Astrocyte (in vitro differentiated cells and primary cell): ENCODE measurements around the gene SPATA31D4. TPM values are rescaled to one million over a fixed set of nuclear protein-coding genes. Genes with fewer than 3 reads are reported as not detected.
"Not testable (repeated sequence)": the region's sequence is repeated elsewhere in the genome, so short reads cannot be mapped to it uniquely, and the experiment has no call there.

Experiments
- DNase-seq: peaks from one replicate; pipeline ENCODE4 v3.0.0-alpha.2; 2010; ENCODE audit warnings: low read depth
- FAIRE-seq: peaks from 2 replicates; lab custom pipeline; 2011; peaks lifted over from hg19 to GRCh38; lab: Jason Lieb, UNC
- H2AFZ ChIP-seq: 2 replicates; pipeline ENCODE4 v1.6.0; 2012; ENCODE audit warnings: low read depth, low read length, inconsistent platforms
- H3K27ac ChIP-seq: 2 replicates; pipeline ENCODE4 v1.5.1; 2011; ENCODE audit warnings: low read depth, low read length, inconsistent platforms
- H3K27me3 ChIP-seq: 2 replicates; pipeline ENCODE4 v1.6.0; 2011; ENCODE audit warnings: low read length, inconsistent platforms; ENCODE audit not compliant: insufficient read depth
- H3K36me3 ChIP-seq: 2 replicates; pipeline ENCODE4 v1.5.1; 2011; ENCODE audit warnings: low read length, inconsistent platforms; ENCODE audit not compliant: insufficient read depth
- H3K4me1 ChIP-seq: 2 replicates; pipeline ENCODE4 v1.5.1; 2011; ENCODE audit warnings: low read length, inconsistent platforms; ENCODE audit not compliant: insufficient read depth
- H3K4me2 ChIP-seq: 2 replicates; pipeline ENCODE4 v1.6.0; 2012; ENCODE audit warnings: low read length, inconsistent platforms
- H3K4me3 ChIP-seq: 2 replicates; pipeline ENCODE4 v1.5.1; 2011; ENCODE audit warnings: low read depth, mild to moderate bottlenecking, low read length, inconsistent platforms; ENCODE audit not compliant: insufficient read depth
- H3K79me2 ChIP-seq: 2 replicates; pipeline ENCODE4 v1.6.0; 2012; ENCODE audit warnings: mild to moderate bottlenecking, low read length, inconsistent platforms; ENCODE audit not compliant: insufficient read depth
- H3K9ac ChIP-seq: 2 replicates; pipeline ENCODE4 v1.6.0; 2012; ENCODE audit warnings: mild to moderate bottlenecking, low read length, inconsistent platforms
- H3K9me3 ChIP-seq: 2 replicates; pipeline ENCODE4 v1.5.1; 2012; ENCODE audit warnings: low read depth, mild to moderate bottlenecking, low read length, inconsistent platforms; ENCODE audit not compliant: insufficient read depth
- H4K20me1 ChIP-seq: 2 replicates; pipeline ENCODE4 v1.6.0; 2012; ENCODE audit warnings: low read length, inconsistent platforms; ENCODE audit not compliant: insufficient read depth
- H3K27ac Mint-ChIP-seq: one replicate; pipeline ENCODE4 v1.8.0; 2021; ENCODE audit warnings: mild to moderate bottlenecking, mixed read lengths; ENCODE audit not compliant: unreplicated experiment
- H3K27me3 Mint-ChIP-seq: one replicate; pipeline ENCODE4 v1.8.0; 2021; ENCODE audit warnings: low read depth, mixed read lengths; ENCODE audit not compliant: unreplicated experiment
- H3K36me3 Mint-ChIP-seq: one replicate; pipeline ENCODE4 v1.8.0; 2021; ENCODE audit warnings: low read depth, mixed read lengths; ENCODE audit not compliant: unreplicated experiment
- H3K4me1 Mint-ChIP-seq: one replicate; pipeline ENCODE4 v1.8.0; 2021; ENCODE audit warnings: low read depth, mixed read lengths; ENCODE audit not compliant: unreplicated experiment
- H3K4me3 Mint-ChIP-seq: one replicate; pipeline ENCODE4 v1.8.0; 2021; ENCODE audit warnings: mild to moderate bottlenecking, moderate library complexity, mixed read lengths; ENCODE audit not compliant: unreplicated experiment
- H3K9me3 Mint-ChIP-seq: one replicate; pipeline ENCODE4 v1.8.0; 2021; ENCODE audit warnings: mild to moderate bottlenecking, mixed read lengths; ENCODE audit not compliant: unreplicated experiment
- EZH2 ChIP-seq: IDR thresholded peaks from 2 replicates; pipeline ENCODE4 v1.6.1; 2012; ENCODE audit warnings: mild to moderate bottlenecking, low read length, inconsistent platforms; ENCODE audit not compliant: insufficient read depth
- total RNA-seq: library from RNA; stranded (reverse); gene quantifications from 2 replicates; pipeline ENCODE4 v1.2.1, GENCODE V29; 2021
- TF ChIP-seq, protein P1 (sequence below): IDR thresholded peaks from 2 replicates; pipeline ENCODE4 v1.5.1; 2011; ENCODE audit warnings: low read depth, mild to moderate bottlenecking, inconsistent platforms, low read length, moderate library complexity; ENCODE audit not compliant: insufficient read depth

SPATA31D4 gene
- total RNA-seq, 1 donor from 2014 or later: not detected

DNA sequence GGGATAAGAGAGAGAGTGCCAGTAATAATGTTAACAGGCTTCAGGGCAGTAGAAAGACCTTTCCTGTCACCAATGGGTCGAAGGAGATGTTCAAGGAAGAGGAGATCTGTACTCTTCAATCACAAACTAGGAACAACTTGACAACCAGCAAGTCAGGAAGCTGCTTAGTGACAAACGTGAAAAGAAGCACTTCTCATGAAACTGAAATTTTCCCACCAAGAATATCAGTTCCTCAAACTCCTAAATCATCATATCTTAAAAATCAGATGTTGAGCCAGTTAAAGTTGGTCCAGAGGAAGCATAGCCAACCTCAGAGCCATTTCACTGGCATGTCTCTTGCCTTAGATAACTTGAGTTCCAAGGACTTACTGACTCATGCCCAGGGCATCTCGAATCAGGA is 20.4 kb downstream of the SPATA31D4 start:
- H3K4me3 ChIP-seq, DNase-seq, H3K9me3 Mint-ChIP-seq, H3K79me2 ChIP-seq, H3K36me3 ChIP-seq, H3K27me3 ChIP-seq, H3K4me2 ChIP-seq, H3K36me3 Mint-ChIP-seq, H3K27ac Mint-ChIP-seq, H4K20me1 ChIP-seq, H3K4me1 Mint-ChIP-seq, H3K4me1 ChIP-seq, H3K27ac ChIP-seq, H3K9ac ChIP-seq, FAIRE-seq, H2AFZ ChIP-seq, H3K9me3 ChIP-seq, H3K4me3 Mint-ChIP-seq: not testable (repeated sequence)
- peaks cover 21% of the 10 kb centered on the region for H3K27me3 Mint-ChIP-seq

- Histone ChIP-seq H3K27me3 (no peaks in the 10 kb centered on the region), H3K27ac (no peak overlapping the region), H4K20me1 (no peaks in the 10 kb centered on the region), H3K36me3 (no peaks in the 10 kb centered on the region), H3K9ac (no peak overlapping the region), H2AFZ (no peak overlapping the region), H3K79me2 (no peaks in the 10 kb centered on the region), H3K4me2 (no peak overlapping the region), H3K4me1 (no peaks in the 10 kb centered on the region), H3K4me3 (no peak overlapping the region), H3K9me3 (peaks cover 9% of the 10 kb centered on the region)
- DNase-seq (no peak), FAIRE-seq (no peak)
- no peak for TF ChIP-seq EZH2
- TF ChIP-seq, protein P1, sequence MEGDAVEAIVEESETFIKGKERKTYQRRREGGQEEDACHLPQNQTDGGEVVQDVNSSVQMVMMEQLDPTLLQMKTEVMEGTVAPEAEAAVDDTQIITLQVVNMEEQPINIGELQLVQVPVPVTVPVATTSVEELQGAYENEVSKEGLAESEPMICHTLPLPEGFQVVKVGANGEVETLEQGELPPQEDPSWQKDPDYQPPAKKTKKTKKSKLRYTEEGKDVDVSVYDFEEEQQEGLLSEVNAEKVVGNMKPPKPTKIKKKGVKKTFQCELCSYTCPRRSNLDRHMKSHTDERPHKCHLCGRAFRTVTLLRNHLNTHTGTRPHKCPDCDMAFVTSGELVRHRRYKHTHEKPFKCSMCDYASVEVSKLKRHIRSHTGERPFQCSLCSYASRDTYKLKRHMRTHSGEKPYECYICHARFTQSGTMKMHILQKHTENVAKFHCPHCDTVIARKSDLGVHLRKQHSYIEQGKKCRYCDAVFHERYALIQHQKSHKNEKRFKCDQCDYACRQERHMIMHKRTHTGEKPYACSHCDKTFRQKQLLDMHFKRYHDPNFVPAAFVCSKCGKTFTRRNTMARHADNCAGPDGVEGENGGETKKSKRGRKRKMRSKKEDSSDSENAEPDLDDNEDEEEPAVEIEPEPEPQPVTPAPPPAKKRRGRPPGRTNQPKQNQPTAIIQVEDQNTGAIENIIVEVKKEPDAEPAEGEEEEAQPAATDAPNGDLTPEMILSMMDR: no peak
- no peak overlapping the region for H3K27ac Mint-ChIP-seq
- no peaks in the 10 kb centered on the region for H3K4me1 Mint-ChIP-seq
- H3K27me3 Mint-ChIP-seq: peaks cover 21% of the 10 kb centered on the region
- H3K4me3 Mint-ChIP-seq: no peak overlapping the region
- H3K9me3 Mint-ChIP-seq: peaks cover 17% of the 10 kb centered on the region
- H3K36me3 Mint-ChIP-seq: no peaks in the 10 kb centered on the region
These were observed 24.9 kb downstream of the SPATA31D4 start for GRCh38 chr9:81953096-81953495.

GRCh38 chr9:81955625-81956024 is 27.4 kb downstream of the SPATA31D4 start:
- Histone ChIP-seq H3K9ac (no peak overlapping the region), H3K4me1 (no peaks in the 10 kb centered on the region), H3K4me3 (no peak overlapping the region), H3K27ac (no peak overlapping the region), H3K4me2 (no peak overlapping the region), H3K79me2 (no peaks in the 10 kb centered on the region), H3K9me3 (peaks cover 9% of the 10 kb centered on the region), H4K20me1 (no peaks in the 10 kb centered on the region), H3K27me3 (no peaks in the 10 kb centered on the region), H2AFZ (no peak overlapping the region), H3K36me3 (no peaks in the 10 kb centered on the region)
- DNase-seq (no peak), FAIRE-seq (no peak)
- H3K4me1 Mint-ChIP-seq: no peaks in the 10 kb centered on the region
- no peak for TF ChIP-seq EZH2
- TF ChIP-seq, protein P1: no peak
- no peak overlapping the region for H3K27ac Mint-ChIP-seq
- H3K36me3 Mint-ChIP-seq: no peaks in the 10 kb centered on the region
- H3K27me3 Mint-ChIP-seq: peaks cover 4% of the 10 kb centered on the region
- peaks cover 17% of the 10 kb centered on the region for H3K9me3 Mint-ChIP-seq
- no peak overlapping the region for H3K4me3 Mint-ChIP-seq
